Neural crest cell (in vitro differentiated cells): Measurements from ENCODE around the gene CA10. TPM values are rescaled to one million over a fixed set of nuclear protein-coding genes. Genes with fewer than 3 reads are reported as not detected.

Experiments
- DNase-seq: peaks from one replicate; pipeline ENCODE4 v3.0.0; 2021; ENCODE audit warnings: low read depth, mixed read lengths, low spot score
- H3K27ac Mint-ChIP-seq: one replicate; pipeline ENCODE4 v1.8.0; 2021; ENCODE audit warnings: mild to moderate bottlenecking, mixed read lengths; ENCODE audit not compliant: unreplicated experiment
- H3K27me3 Mint-ChIP-seq: 2 replicates; pipeline ENCODE4 v1.8.0; 2021; ENCODE audit warnings: low read depth, mild to moderate bottlenecking, mixed read lengths
- H3K36me3 Mint-ChIP-seq: 2 replicates; pipeline ENCODE4 v1.8.0; 2021; ENCODE audit warnings: low read depth, mild to moderate bottlenecking, mixed read lengths
- H3K4me1 Mint-ChIP-seq: 2 replicates; pipeline ENCODE4 v1.8.0; 2021; ENCODE audit warnings: mixed read lengths
- H3K4me3 Mint-ChIP-seq: one replicate; pipeline ENCODE4 v1.8.0; 2021; ENCODE audit warnings: mild to moderate bottlenecking, mixed read lengths
- H3K9me3 Mint-ChIP-seq: 2 replicates; pipeline ENCODE4 v1.8.0; 2021; ENCODE audit warnings: mixed read lengths
- total RNA-seq: library from RNA; stranded (reverse); gene quantifications from 2 replicates; pipeline ENCODE4 v1.2.1, GENCODE V29; 2021
- TF ChIP-seq, protein P1 (sequence below): fragments of 200-600 bp; sonication (generic); conservative IDR thresholded peaks from 2 replicates; pipeline ENCODE4 v1.5.0; 2021; ENCODE audit warnings: antibody characterized with exemption, mild to moderate bottlenecking

The CA10 gene
- total RNA-seq, 1 donor from 2014 or later: not detected

DNA sequence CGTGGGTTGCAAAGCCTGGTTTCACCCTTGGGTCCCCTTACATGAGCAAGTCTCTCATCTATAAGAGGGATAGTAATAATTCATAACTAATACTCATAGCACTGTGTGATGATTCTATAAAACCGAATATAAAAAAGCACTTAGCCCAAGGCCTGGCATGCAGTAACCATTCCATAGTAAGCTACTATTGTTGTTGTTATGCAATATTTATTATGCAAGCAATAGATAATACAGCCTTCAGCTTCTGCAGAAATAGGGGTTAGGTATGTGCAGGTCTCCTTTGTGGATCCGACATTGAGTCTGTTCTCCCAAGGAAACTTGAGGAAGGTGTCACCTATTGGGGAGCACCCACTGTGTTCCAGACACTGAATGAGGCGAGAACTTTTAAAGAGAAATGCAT, 497.1 kb downstream of the CA10 start:
- H3K4me3 Mint-ChIP-seq: no peak overlapping the region
- H3K36me3 Mint-ChIP-seq: no peaks in the 10 kb centered on the region
- DNase-seq: no peak
- H3K27ac Mint-ChIP-seq: no peak overlapping the region
- TF ChIP-seq, protein P1, sequence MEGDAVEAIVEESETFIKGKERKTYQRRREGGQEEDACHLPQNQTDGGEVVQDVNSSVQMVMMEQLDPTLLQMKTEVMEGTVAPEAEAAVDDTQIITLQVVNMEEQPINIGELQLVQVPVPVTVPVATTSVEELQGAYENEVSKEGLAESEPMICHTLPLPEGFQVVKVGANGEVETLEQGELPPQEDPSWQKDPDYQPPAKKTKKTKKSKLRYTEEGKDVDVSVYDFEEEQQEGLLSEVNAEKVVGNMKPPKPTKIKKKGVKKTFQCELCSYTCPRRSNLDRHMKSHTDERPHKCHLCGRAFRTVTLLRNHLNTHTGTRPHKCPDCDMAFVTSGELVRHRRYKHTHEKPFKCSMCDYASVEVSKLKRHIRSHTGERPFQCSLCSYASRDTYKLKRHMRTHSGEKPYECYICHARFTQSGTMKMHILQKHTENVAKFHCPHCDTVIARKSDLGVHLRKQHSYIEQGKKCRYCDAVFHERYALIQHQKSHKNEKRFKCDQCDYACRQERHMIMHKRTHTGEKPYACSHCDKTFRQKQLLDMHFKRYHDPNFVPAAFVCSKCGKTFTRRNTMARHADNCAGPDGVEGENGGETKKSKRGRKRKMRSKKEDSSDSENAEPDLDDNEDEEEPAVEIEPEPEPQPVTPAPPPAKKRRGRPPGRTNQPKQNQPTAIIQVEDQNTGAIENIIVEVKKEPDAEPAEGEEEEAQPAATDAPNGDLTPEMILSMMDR: no peak
- peaks cover 2% of the 10 kb centered on the region for H3K9me3 Mint-ChIP-seq
- H3K4me1 Mint-ChIP-seq: no peaks in the 10 kb centered on the region
- peaks cover 21% of the 10 kb centered on the region for H3K27me3 Mint-ChIP-seq

DNA sequence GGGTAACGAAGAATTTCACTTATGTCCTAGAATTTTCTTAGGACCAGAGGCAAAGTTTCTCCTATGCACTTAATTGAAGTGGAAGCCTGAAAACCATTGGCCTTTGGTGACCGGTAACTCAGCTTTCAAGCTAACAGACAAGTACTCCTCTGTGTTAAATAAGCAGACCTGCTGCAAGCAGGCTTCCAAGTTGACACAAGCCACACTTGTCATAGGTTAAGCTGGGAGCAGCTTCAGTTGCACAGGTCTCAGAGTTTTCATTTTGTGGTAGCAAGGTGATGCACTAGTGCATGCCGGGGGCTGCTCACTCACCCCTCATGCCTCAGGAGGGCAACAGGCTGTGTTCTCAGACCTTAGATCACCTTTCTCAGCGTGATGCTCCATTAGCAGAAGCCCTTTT, 498.2 kb downstream of the CA10 start:
- no peak overlapping the region for H3K27ac Mint-ChIP-seq
- peaks cover 21% of the 10 kb centered on the region for H3K27me3 Mint-ChIP-seq
- TF ChIP-seq, protein P1: no peak
- peaks cover 2% of the 10 kb centered on the region for H3K9me3 Mint-ChIP-seq
- DNase-seq: no peak
- H3K4me1 Mint-ChIP-seq: no peaks in the 10 kb centered on the region
- no peaks in the 10 kb centered on the region for H3K36me3 Mint-ChIP-seq
- H3K4me3 Mint-ChIP-seq: no peak overlapping the region

DNA sequence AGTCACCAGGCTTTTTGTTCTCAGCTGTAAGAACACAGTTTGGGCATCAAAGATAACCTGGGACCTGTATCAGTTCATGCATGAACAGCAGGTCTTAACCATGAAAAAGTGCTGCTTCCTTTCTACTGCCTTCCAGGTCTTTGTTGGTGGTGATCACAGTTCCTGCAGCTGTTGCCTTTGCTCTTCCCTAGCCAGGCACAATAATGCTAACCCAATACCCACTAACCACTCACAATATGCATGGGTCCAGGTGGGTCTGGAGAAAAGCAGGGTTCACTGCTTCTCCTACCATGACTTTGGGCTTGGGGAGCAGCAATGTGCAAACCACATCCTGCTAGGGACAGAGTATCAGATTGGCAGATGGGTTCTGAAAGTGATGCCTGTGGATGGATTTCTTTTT, 501.3 kb downstream of the CA10 start:
- no peak for DNase-seq
- H3K4me3 Mint-ChIP-seq: no peak overlapping the region
- H3K9me3 Mint-ChIP-seq: peaks cover 2% of the 10 kb centered on the region
- peaks cover 17% of the 10 kb centered on the region for H3K27me3 Mint-ChIP-seq
- H3K27ac Mint-ChIP-seq: no peak overlapping the region
- peaks cover 4% of the 10 kb centered on the region for H3K4me1 Mint-ChIP-seq
- TF ChIP-seq, protein P1: no peak
- H3K36me3 Mint-ChIP-seq: no peaks in the 10 kb centered on the region

DNA sequence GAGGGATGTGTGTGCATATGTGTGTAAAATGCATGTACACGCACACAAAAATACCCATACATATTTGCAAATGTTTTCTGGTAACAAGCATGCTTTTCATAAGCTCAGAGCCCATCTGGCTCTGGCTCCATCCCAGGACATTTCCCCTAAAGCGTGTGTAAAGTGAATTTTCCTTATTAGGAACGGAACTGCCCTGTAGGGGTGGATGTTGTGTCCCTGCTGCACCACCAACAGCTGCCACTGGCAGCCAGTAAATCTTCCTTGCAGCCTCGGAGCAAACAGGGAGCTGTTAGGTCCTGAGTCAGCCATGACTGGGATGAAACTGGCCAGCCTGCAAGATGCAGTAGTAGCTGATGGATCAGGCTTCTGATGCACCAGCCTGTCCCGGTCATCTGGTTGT, 504.6 kb downstream of the CA10 start:
- TF ChIP-seq, protein P1: no peak
- H3K4me1 Mint-ChIP-seq: peaks cover 4% of the 10 kb centered on the region
- no peak overlapping the region for H3K4me3 Mint-ChIP-seq
- H3K27ac Mint-ChIP-seq: no peak overlapping the region
- DNase-seq: no peak
- H3K36me3 Mint-ChIP-seq: no peaks in the 10 kb centered on the region
- peaks cover 12% of the 10 kb centered on the region for H3K27me3 Mint-ChIP-seq
- peaks cover 2% of the 10 kb centered on the region for H3K9me3 Mint-ChIP-seq

DNA sequence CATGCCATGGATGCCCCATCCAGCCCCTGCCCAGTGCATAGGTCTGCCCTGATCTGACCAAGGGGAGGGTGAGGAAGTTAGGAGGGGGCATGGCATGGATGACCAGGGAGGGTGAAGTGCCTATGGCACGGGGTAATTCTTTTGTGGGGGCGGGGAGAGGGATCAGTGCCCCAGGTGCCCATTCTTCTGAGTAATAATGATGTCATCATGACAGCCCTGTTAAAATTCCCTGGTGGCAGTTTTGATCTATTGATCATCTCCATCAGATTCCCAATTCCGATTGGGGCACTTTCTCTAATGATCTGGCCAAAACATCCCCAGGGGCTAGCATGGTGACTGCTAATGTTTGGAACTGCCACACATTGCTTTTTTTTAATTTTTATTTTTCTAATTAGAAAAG, 506.0 kb downstream of the CA10 start:
- Mint-ChIP-seq H3K9me3 (no peaks in the 10 kb centered on the region), H3K27me3 (peaks cover 6% of the 10 kb centered on the region), H3K27ac (no peak overlapping the region), H3K4me3 (no peak overlapping the region), H3K36me3 (no peaks in the 10 kb centered on the region), H3K4me1 (peaks cover 4% of the 10 kb centered on the region)
- TF ChIP-seq, protein P1: no peak
- no peak for DNase-seq
